ENCODE measurements around the gene TMUB2.

DNA sequence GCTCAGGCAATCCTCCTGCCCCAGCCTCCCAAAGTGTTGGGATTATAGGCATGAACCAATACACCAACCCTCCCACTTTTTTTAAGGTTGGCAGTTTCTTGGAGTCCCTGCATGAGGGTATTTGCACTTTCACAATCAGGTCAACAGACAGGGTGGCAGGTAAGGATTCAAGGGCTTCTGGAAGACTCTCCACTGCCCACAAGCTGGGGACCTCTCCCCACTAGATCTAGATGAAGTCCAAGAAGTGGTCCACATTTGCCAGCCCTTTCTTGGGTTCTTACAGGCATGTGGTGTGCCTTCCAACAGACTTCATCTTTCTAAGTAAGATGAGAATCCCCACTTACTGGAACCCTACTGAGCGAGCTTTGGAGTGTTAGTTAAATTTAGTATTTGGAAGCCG is 12.3 kb upstream of the TMUB2 start:
- TF ChIP-seq, protein P1, sequence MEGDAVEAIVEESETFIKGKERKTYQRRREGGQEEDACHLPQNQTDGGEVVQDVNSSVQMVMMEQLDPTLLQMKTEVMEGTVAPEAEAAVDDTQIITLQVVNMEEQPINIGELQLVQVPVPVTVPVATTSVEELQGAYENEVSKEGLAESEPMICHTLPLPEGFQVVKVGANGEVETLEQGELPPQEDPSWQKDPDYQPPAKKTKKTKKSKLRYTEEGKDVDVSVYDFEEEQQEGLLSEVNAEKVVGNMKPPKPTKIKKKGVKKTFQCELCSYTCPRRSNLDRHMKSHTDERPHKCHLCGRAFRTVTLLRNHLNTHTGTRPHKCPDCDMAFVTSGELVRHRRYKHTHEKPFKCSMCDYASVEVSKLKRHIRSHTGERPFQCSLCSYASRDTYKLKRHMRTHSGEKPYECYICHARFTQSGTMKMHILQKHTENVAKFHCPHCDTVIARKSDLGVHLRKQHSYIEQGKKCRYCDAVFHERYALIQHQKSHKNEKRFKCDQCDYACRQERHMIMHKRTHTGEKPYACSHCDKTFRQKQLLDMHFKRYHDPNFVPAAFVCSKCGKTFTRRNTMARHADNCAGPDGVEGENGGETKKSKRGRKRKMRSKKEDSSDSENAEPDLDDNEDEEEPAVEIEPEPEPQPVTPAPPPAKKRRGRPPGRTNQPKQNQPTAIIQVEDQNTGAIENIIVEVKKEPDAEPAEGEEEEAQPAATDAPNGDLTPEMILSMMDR (IDR thresholded peaks at IDR 0.05) = no peak
- TF ChIP-seq POLR2A (IDR thresholded peaks at IDR 0.05) = no peak
